HG03135 (cell line): ENCODE measurements around the gene SMC1B.
"Not testable (repeated sequence)": the region's sequence is repeated elsewhere in the genome, so short reads cannot be mapped to it uniquely, and the experiment has no call there.

Experiments
- ATAC-seq: cut with Tn5 transposase; IDR thresholded peaks from one replicate; pipeline ENCODE4 v1.9.1; 2021; ENCODE audit warnings: mild to moderate bottlenecking, moderate library complexity; ENCODE audit not compliant: unreplicated experiment

SMC1B gene

DNA sequence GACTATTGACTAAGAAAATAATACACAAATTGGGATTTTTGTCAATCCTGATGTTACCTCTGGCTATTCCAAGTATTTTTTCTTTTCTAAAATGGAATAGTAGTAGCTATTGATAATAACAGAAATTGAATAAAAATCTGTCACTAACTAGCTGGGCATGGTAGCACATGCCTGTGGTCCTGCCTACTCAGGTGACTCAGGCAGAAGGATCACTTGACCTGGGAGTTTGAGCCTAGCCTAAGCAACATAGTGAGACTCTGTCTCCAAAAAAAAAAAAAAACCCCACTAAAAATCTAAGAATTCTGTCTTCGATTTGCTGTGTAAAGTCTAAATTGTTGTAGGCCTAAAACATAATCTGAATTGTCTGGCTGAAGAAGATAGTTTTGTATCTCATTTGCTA lies 61.4 kb downstream of the SMC1B start:
- no peak for ATAC-seq

DNA sequence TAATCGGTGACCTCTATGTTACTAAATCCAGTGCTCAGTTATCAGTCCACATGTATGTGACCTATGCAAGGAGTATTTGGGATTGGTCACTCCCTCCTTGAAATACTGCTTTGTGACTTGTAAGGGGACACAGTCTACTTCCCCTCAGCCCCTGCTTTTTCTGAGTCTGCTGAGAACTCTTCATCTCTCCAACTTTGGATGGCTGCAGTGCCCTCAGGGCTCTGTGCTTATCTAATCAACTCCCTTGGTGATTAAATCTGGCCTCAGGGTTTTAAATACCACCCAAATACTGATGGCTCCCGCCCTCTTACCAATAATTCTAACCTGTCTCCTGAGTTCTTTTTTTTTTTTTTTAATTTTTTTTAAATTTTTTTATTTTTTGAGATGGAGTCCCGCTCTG lies 63.5 kb downstream of the SMC1B start:
- ATAC-seq, result no peak

DNA sequence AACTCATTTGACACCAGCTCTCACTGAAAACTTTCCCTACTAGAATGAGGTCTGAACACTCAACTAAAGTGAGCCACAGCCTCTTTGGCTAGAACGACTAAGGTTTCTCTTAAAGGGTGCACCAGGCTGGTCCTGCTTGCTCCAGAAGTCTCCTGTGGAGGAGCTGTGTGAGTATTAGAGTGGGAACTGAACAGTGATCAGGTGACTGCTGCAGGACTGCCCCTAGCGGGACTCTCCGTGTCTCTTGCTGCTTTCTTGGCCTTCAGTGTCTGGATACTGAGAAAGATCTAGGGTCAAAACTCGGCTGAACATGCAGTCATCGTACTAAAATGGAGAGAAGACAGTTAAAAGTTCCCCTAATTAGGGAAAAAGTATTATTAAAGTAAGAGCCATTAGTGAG lies 69.1 kb downstream of the SMC1B start:
- no peak for ATAC-seq

DNA sequence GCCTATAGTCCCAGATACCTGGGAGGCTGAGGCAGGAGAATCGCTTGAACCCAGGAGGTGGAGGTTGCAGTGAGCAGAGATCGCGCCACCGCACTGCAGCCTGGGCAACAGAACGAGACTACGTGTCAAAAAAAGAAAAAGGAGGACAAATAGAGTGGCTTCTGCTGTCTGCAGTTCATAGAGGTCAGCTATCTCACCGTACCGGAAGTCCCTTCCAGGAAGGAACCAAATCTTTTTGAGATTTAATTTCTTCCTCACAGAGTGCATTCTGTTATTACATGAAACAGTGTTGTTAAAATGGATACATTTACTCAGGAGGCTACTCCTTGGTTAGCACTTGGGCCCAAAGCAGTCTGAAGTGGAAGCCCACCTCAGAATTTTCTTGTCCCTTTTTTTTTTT lies 70.3 kb downstream of the SMC1B start:
- ATAC-seq, result no peak

DNA sequence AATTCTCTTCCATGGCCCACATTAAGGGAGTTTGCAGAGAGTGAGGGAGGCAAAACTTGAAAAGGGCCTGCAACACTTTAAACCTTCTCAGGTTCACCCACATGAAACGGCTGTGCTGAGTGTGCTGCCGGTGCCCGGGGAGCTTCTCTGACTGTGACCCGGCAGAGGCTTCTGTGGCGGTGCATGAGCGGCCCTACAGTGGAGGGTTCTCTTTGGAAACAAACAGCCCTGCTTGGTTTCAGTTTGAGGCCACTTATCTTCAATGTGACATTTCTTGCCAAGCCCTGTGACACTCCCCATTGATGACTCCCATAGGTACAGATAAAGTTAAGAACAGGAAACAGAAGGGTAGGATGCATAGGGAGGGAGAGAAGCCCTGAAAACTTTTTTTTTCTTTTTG lies 71.9 kb downstream of the SMC1B start:
- no peak for ATAC-seq

DNA sequence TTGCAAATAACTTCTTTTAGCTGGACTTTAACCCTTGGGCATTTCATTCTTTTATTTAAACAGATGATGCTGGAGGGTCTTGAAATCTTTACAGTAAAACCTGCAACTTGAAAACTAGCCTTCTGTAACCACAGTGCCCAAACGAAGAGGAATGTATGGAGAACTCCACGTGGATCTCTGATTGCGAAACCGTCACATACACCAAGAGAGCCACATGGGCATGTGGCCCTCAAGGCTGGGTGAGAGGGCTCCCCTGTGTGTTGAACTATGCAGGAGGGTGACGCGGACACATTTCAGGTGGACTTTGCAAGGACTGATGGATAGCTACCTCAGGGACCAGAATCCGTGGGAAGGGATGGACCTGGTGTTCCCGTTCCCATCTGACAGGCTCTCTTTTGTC lies 73.1 kb downstream of the SMC1B start:
- no peak for ATAC-seq

DNA sequence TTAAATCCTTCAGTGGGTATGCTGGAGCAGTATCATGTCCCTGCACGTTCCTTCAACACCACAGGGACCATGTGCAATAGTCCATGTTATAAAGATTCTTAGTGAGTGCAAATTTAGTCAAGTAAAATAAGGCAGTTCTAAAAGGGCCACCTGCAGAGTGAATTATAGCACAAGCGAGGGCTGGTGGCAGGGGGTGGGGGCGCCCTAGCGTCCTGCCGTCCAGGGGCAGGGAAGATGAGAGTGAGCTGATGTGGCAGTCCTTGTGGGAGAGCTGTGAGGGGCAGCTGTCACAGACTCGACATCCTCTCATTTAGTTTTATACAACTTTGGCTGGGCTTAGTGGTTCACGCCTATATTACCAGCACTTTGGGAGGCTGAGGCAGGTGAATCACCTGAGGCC lies 74.6 kb downstream of the SMC1B start:
- no peak for ATAC-seq

DNA sequence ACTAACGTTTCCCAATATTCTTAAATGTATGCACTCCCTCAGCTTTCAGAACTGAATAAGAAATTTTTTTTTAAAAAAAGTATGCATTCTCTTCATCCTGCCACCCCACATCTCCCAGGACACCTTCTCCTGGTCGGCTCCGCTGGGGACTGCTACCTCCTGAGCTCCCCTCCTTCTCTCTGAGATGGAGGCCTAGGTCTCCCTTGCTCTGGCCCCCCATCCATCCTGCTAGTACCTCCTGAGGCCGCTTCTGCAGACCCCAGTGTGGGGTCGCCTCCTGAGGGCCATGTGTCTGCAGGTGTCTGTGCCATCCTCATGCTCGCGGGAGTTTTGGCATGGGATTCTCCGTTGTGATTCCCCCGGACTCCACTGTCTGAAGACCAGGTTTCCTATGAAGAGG lies 75.9 kb downstream of the SMC1B start:
- ATAC-seq, result no peak

DNA sequence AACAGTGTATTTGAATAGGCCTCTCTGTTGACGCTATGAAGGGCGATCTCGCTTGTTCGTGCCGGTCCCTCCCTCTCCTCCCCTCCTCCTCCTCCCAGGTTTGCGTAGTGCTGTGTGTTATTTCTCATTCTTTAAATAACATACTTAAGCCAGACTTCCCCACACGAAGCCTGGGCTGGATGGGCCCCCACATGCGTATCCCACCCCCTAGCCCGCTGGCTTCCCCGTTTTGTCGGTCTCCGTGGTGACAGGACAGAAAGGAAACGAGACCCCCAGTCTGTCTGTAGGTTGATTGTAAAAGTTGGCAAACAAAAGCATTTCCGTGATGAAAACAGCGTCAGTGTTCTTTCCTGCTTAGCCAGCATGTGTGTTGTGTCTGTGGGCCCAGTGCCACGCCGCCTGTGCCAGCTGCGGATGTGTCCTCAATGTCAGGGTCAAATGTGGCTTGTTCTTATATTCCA lies 76.4 kb downstream of the SMC1B start:
- no peak for ATAC-seq

DNA sequence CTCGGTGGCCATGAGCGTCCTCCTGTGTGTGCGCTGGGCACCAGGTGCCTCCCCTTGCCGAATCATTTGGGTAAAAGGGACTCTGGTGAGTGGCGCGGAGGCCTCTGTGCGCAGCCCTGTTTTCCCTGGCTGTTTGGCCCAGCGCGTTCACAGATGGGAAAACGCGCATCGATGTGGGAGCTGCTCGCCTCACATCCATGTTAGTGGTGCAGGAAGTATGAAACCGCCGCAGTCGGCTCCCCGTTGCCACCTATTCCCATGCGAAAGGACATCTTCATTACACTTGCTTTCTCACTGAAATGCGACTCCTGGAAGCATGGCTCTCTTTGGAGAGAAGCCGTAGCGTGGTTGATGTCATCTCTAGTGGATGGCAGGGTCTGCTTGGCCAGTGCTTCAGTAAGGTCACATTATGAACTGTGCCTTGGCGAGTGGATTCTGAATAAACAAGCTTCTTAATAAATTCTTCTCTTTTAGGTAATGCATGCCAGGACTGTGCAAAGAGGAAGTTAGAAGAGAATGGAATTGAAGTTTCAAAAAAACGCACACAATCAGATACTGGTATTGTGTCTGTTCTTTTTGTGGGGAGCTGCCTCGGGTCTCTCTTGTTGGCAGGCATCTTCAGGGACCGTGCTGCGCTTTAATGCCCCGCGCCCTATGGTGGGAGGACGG lies 77.4 kb downstream of the SMC1B start:
- no peak for ATAC-seq

DNA sequence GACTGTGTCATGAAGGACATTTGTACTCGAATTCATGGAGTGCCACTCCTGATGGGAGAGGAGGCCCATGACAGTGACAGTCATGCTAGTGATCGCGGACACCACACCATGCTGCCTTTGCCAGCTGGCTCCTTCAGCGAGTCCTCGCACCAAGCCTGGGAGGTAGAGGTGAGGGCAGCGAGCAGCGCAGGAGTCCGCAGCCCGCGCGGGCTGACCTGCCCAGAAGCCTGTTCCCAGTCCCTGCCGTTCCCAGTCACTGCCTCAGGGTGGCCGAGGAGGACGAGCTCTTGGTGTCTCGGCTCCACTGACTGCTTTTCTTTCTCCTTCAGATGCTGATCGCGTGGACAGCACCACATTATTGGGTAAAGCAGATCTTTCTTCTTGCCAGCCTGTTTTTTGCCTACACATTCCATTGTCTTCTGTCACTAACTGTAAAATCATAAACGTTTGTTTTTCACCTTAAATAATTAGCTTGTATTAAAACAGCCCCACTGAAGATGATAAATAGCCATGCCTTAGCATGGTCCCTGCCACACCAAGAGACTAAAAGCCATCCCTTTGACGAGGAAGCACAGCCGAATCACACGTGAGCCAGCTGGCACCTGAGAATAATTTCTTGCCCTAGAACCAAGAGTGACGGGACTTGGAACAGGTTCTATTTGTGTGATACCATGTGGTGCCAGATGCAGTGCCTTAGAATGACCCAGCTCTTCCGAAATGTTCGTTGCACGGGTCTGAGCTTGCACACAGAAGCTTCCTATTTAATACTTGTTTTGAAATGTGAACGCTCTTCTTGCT lies 78.2 kb downstream of the SMC1B start:
- no peak for ATAC-seq

DNA sequence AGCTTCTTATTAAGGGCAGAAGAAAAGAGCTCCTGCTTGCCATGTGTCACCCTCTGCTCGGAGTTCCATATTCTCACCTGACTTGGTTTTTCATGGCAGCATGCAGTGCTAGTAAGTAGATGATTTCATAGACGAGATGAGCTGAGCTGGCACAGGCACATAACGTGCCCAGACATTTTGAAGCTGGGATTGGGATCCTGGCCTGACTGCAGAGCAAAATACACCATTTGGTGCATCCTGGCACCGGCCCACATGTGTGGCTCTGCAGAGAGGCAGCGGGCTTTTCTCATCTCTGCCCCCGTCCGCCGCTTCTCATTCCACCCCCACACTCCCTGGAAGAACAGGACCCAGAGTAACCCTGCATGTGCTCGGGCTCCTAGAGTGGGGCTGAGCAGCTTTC lies 78.9 kb downstream of the SMC1B start:
- no peak for ATAC-seq

DNA sequence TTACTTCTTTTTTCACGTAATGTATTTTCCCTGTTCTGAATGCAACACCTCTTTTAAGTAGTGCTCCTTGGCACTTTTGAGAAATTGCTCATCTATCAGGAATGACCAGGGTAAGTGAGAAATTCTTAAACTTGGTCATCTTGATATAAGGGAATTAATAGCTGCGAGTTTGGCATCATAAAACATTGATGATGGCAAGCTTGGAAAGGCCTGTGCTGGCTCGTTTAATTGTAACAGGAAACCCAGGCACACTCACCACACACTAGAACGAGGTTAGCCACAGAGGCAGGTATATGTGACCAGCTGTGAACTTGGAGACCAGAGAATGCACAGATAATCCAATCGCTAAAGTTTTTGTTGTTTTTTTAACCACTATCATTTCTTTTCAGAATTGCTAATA lies 79.3 kb downstream of the SMC1B start:
- no peak for ATAC-seq

DNA sequence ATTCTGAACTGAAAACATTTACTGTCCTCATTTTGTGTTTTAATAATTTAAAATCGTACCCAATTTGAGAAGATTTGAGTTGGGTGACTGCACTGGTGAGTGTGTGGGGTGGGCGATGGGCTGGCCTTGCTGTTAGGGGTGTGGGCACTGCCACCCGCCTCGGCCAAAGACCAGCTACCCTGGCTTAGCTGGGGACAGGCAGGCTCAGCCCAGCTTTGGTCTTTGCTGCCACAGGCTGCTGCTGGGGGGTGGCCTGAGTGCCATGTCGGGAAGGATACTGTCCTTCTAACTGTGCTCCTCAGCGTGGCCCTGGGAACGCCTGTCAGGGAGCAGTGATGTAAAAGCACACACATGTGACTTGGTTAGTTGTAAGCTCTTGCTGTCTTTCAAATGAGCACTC lies 81.4 kb downstream of the SMC1B start:
- no peak for ATAC-seq

DNA sequence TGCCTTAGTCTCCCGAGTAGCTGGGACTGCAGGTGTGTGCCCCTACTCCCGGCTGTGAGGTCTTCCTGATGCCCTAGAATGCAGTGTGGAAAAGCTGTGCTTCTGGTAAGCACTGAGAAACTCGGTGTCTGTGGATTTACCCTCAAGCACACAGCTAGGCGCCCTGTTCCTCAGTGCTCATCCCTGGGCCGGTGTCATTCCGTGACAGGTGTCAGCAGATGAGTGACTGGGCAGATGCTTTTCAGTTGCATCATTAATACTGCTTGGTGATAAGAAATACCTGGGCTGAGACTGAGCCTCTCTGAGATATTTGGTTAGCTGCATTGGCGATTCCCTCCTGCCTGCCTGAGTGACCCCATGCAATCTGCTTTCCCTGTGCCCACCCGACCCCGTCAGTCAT lies 81.9 kb downstream of the SMC1B start:
- no peak for ATAC-seq

DNA sequence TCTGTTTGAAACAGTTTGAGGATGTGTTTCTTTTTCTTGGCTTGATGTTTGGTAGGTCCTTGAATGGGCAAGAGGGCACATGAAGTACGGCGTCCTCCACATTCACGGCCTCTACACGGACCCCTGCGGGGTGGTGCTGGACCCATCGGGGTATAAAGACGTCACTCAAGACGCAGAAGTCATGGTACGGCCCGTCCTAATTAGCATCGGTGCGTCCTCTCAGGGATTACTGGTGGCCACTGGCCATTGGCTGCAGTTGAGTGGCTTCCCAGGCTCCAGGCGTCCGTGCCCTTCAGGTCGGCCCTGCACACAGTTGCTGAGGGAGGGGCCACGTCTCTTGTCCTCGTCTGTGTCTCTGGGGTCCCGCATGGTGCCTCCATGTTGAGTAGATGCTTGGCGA lies 82.9 kb downstream of the SMC1B start:
- no peak for ATAC-seq

DNA sequence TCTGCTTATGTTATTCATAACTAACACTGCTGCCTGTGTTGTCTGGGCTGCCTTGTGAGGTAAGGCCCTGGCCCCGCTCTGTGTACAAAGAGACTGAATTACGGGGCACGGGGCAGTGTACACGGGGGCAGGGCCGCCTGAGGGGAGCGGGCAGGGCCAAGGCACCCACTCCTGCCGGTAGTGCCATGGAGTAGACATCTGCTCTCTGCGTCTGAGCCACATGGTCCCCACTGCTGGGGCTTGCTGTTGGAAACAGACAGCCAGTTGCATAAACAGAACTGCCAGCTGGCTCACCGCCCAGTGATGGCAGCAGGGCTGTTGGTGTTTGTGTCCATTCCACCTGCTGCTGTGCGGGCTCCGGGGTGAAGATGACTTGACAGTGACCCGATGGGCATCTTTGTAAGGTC lies 83.9 kb downstream of the SMC1B start:
- no peak for ATAC-seq

DNA sequence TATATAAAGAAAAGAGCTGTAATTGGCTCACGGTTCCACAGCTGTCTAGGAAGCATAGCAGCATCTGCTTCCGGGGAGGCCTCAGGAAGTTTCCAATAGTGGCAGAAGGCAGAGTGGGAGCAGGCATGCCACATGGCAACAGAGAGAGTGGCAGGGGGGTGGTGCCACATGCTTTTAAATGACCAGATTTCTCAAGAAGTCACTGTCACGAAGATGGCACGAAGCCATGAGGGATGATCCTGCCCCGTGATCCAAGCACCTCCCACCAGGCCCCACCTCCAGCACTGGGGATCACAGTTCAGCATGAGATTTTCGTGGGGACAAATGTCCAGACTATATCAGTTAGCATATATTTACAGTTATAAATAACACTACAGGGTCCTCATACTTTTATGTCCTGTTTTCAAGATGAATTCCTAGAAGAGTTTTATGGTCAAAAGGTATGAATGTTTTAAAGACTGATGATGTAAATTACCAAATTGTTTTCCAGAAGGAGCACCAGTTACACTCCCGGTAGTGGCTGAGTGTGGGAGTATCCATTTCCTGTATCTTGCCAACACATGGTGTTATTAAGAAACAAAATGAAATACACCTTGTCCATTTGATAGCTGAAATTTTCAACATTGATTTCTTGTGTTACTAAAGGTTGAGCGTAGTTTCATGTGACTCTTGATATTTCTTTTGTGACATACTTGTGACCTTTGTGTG lies 84.4 kb downstream of the SMC1B start:
- ATAC-seq, result no peak

DNA sequence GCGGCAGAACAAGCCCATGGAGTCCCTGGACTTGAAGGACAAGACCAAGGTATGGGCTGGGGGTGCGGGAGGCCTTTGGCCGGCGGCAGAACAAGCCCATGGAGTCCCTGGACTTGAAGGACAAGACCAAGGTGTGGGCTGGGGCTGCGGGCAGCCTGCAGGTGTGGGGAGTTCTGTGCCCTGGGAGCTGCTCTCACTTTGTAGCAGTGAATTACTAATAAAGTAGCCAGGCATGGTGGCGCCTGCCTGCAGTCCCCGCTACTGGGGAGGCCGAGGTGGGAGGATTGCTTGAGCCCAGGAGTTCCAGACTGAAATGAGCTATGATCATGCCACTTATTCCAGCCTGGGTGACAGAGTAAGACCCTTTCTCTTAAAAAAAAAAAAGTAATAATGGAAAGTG lies 85.1 kb downstream of the SMC1B start:
- not testable (repeated sequence) for ATAC-seq

DNA sequence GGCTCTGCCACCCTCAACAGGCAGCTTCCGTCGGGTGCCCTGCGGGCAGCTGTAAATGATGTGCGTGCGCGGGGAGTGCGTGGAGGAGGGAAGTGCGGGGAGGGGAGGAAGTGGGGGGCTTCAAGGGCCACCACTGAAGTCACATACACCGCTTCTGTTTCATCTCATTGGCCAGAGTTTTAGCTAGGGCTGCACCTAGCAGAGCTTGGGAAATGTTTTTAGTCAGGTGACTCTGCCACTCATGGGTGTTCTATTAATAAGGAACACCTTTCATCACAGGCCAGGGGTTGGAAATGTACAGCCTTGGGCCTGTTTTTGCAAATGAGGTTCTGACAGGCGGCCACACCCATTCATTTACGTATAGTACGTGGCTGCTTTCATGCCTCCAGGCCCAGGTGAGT lies 89.1 kb downstream of the SMC1B start:
- no peak for ATAC-seq

DNA sequence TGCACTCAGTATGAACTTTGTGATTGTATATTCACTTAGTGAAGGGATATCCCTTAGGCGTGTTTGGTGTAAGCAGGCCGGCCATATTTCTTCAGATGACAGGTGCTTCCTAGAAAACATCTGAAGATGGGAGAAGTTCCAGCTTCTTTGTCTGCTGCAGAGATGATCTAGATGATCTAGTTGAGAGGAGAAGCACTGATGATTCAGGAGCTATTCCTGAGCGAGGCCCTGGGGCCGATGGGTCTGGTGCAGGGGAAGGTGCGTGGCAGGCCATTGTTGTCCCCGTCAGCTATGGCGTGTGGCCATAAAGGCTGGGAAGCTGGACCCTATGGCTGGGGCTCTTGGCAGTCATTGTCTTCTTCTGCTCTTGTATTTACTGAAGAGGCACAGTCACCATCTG lies 89.7 kb downstream of the SMC1B start:
- no peak for ATAC-seq
